SK-N-MC (cell line): Measurements from ENCODE around the gene CHP2.

Source experiments
- EZH2 ChIP-seq: fragments of 200-600 bp; sonication (generic); IDR thresholded peaks from one replicate; pipeline ENCODE4 v1.6.1; 2017; ENCODE audit warnings: antibody characterized with exemption
- FOXP2 ChIP-seq: optimal IDR thresholded peaks from 2 replicates; pipeline ENCODE3; 2011; ENCODE audit warnings: mild to moderate bottlenecking, moderate library complexity; ENCODE audit not compliant: insufficient read depth; ENCODE audit errors: extremely low read length, control extremely low read depth
- POLR2AphosphoS5 ChIP-seq: IDR thresholded peaks from 2 replicates; pipeline ENCODE4 v1.6.1; 2012; ENCODE audit warnings: mild to moderate bottlenecking, low read depth, low read length, borderline replicate concordance

GRCh38 chr16:23803591-23804123 lies 48.8 kb downstream of the CHP2 start:
- TF ChIP-seq POLR2AphosphoS5, result no peak
- TF ChIP-seq FOXP2, result no peak
- no peak for TF ChIP-seq EZH2
